ENCODE results near the gene KCTD17.
"Not testable (repeated sequence)": the region's sequence is repeated elsewhere in the genome, so short reads cannot be mapped to it uniquely, and the experiment has no call there.

The KCTD17 gene

GRCh38 chr22:37070744-37071143 lies 19.2 kb downstream of the KCTD17 start:
- no peak overlapping the region for H2BK5ac ChIP-seq (ENCODE audit: low read length)
- H2BK120ac ChIP-seq (ENCODE audit: low read depth, low read length): no peak overlapping the region
- H3K56ac ChIP-seq (ENCODE audit: low read length): no peak overlapping the region
- no peak for DNase-seq
- no peak overlapping the region for H3K23ac ChIP-seq (ENCODE audit: low read length)
- no peak overlapping the region for H3K4me3 ChIP-seq (ENCODE audit: low read length)
- H3K36me3 ChIP-seq (ENCODE audit: control insufficient read depth, insufficient read depth, low read length): no peaks in the 10 kb centered on the region
- no peak overlapping the region for H2AK5ac ChIP-seq (ENCODE audit: low read length)
- H4K8ac ChIP-seq (ENCODE audit: low read depth, low read length): no peak overlapping the region
- peaks cover 2% of the 10 kb centered on the region for H3K27me3 ChIP-seq (ENCODE audit: insufficient read depth, low read length, poor library complexity)
- H3K4ac ChIP-seq (ENCODE audit: low read depth, low read length): no peak overlapping the region
- no CpG with 5 or more reads among the region's 9 CpGs for WGBS (ENCODE audit: extremely low coverage, insufficient coverage, low lambda C conversion rate)
- H3K18ac ChIP-seq (ENCODE audit: low read length): no peak overlapping the region
- H3K4me2 ChIP-seq (ENCODE audit: low read length): no peak overlapping the region
- H4K5ac ChIP-seq (ENCODE audit: low read length): no peak overlapping the region
- H3K27ac ChIP-seq (ENCODE audit: low read depth, low read length): no peak overlapping the region
- no peak overlapping the region for H3K9ac ChIP-seq (ENCODE audit: low read length)
- no peaks in the 10 kb centered on the region for H3K4me1 ChIP-seq (ENCODE audit: control insufficient read depth, low read depth, low read length)
- H3K79me2 ChIP-seq (ENCODE audit: control insufficient read depth, insufficient read depth, low read length): no peaks in the 10 kb centered on the region
- no peak overlapping the region for H2BK15ac ChIP-seq (replicated peaks; ENCODE audit: low read depth)
- H3K79me1 ChIP-seq (ENCODE audit: low read length): no peaks in the 10 kb centered on the region

- not testable (repeated sequence) for H4K5ac ChIP-seq (ENCODE audit: low read length); H4K8ac ChIP-seq (ENCODE audit: low read depth, low read length); H2BK120ac ChIP-seq (ENCODE audit: low read depth, low read length); H3K36me3 ChIP-seq (ENCODE audit: control insufficient read depth, insufficient read depth, low read length); H2AK5ac ChIP-seq (ENCODE audit: low read length); DNase-seq; H3K79me1 ChIP-seq (ENCODE audit: low read length); H3K23ac ChIP-seq (ENCODE audit: low read length); H2BK5ac ChIP-seq (ENCODE audit: low read length); H3K4me2 ChIP-seq (ENCODE audit: low read length); H3K27ac ChIP-seq (ENCODE audit: low read depth, low read length); H3K79me2 ChIP-seq (ENCODE audit: control insufficient read depth, insufficient read depth, low read length); H3K9ac ChIP-seq (ENCODE audit: low read length); H3K27me3 ChIP-seq (ENCODE audit: insufficient read depth, low read length, poor library complexity); H3K4ac ChIP-seq (ENCODE audit: low read depth, low read length); H3K56ac ChIP-seq (ENCODE audit: low read length); H3K4me3 ChIP-seq (ENCODE audit: low read length); H3K4me1 ChIP-seq (ENCODE audit: control insufficient read depth, low read depth, low read length); H2BK15ac ChIP-seq (replicated peaks; ENCODE audit: low read depth); H3K18ac ChIP-seq (ENCODE audit: low read length)
- 100% methylated on average over 4 of the region's 5 CpGs for WGBS (ENCODE audit: extremely low coverage, insufficient coverage, low lambda C conversion rate)
These were observed 20.5 kb downstream of the KCTD17 start for GRCh38 chr22:37071850-37072592.

- Histone ChIP-seq H2BK5ac (ENCODE audit: low read length) (no peak overlapping the region), H3K4me3 (ENCODE audit: low read length) (no peak overlapping the region), H3K56ac (ENCODE audit: low read length) (no peak overlapping the region), H2BK120ac (ENCODE audit: low read depth, low read length) (no peak overlapping the region), H4K5ac (ENCODE audit: low read length) (no peak overlapping the region), H4K8ac (ENCODE audit: low read depth, low read length) (no peak overlapping the region), H3K79me1 (ENCODE audit: low read length) (no peaks in the 10 kb centered on the region), H3K27ac (ENCODE audit: low read depth, low read length) (no peak overlapping the region), H3K18ac (ENCODE audit: low read length) (no peak overlapping the region), H3K36me3 (ENCODE audit: control insufficient read depth, insufficient read depth, low read length) (no peaks in the 10 kb centered on the region), H3K4me1 (ENCODE audit: control insufficient read depth, low read depth, low read length) (no peaks in the 10 kb centered on the region), H3K4me2 (ENCODE audit: low read length) (no peak overlapping the region), H2BK15ac (replicated peaks; ENCODE audit: low read depth) (no peak overlapping the region), H3K23ac (ENCODE audit: low read length) (no peak overlapping the region), H3K4ac (ENCODE audit: low read depth, low read length) (no peak overlapping the region), H3K9ac (ENCODE audit: low read length) (no peak overlapping the region), H3K27me3 (ENCODE audit: insufficient read depth, low read length, poor library complexity) (peaks cover 2% of the 10 kb centered on the region), H3K79me2 (ENCODE audit: control insufficient read depth, insufficient read depth, low read length) (no peaks in the 10 kb centered on the region), H2AK5ac (ENCODE audit: low read length) (no peak overlapping the region)
- WGBS (ENCODE audit: extremely low coverage, insufficient coverage, low lambda C conversion rate): 100% methylated on average over 8 of the region's 8 CpGs
- DNase-seq: no peak
These were observed 21.1 kb downstream of the KCTD17 start for GRCh38 chr22:37072673-37073072.

GRCh38 chr22:37074537-37074936 lies 23.0 kb downstream of the KCTD17 start:
- Histone ChIP-seq H3K4me1 (ENCODE audit: control insufficient read depth, low read depth, low read length) (no peaks in the 10 kb centered on the region), H3K36me3 (ENCODE audit: control insufficient read depth, insufficient read depth, low read length) (no peaks in the 10 kb centered on the region), H3K56ac (ENCODE audit: low read length) (no peak overlapping the region), H3K4me3 (ENCODE audit: low read length) (no peak overlapping the region), H4K5ac (ENCODE audit: low read length) (no peak overlapping the region), H3K79me1 (ENCODE audit: low read length) (no peaks in the 10 kb centered on the region), H3K4me2 (ENCODE audit: low read length) (no peak overlapping the region), H3K4ac (ENCODE audit: low read depth, low read length) (no peak overlapping the region), H3K23ac (ENCODE audit: low read length) (no peak overlapping the region), H2BK5ac (ENCODE audit: low read length) (no peak overlapping the region), H3K79me2 (ENCODE audit: control insufficient read depth, insufficient read depth, low read length) (no peaks in the 10 kb centered on the region), H3K27me3 (ENCODE audit: insufficient read depth, low read length, poor library complexity) (no peaks in the 10 kb centered on the region), H2BK15ac (replicated peaks; ENCODE audit: low read depth) (no peak overlapping the region), H3K18ac (ENCODE audit: low read length) (no peak overlapping the region), H3K27ac (ENCODE audit: low read depth, low read length) (no peak overlapping the region), H4K8ac (ENCODE audit: low read depth, low read length) (no peak overlapping the region), H3K9ac (ENCODE audit: low read length) (no peak overlapping the region), H2BK120ac (ENCODE audit: low read depth, low read length) (no peak overlapping the region), H2AK5ac (ENCODE audit: low read length) (no peak overlapping the region)
- no peak for DNase-seq
- no CpG with 5 or more reads among the region's 16 CpGs for WGBS (ENCODE audit: extremely low coverage, insufficient coverage, low lambda C conversion rate)

- no peak overlapping the region for H3K4me2 ChIP-seq (ENCODE audit: low read length)
- H3K4me1 ChIP-seq (ENCODE audit: control insufficient read depth, low read depth, low read length): no peaks in the 10 kb centered on the region
- H3K18ac ChIP-seq (ENCODE audit: low read length): no peak overlapping the region
- no peak overlapping the region for H3K27ac ChIP-seq (ENCODE audit: low read depth, low read length)
- no peak overlapping the region for H3K4me3 ChIP-seq (ENCODE audit: low read length)
- no peak overlapping the region for H3K4ac ChIP-seq (ENCODE audit: low read depth, low read length)
- no peaks in the 10 kb centered on the region for H3K27me3 ChIP-seq (ENCODE audit: insufficient read depth, low read length, poor library complexity)
- H2BK5ac ChIP-seq (ENCODE audit: low read length): no peak overlapping the region
- no peaks in the 10 kb centered on the region for H3K79me1 ChIP-seq (ENCODE audit: low read length)
- no peak overlapping the region for H3K23ac ChIP-seq (ENCODE audit: low read length)
- no peak for DNase-seq
- no peaks in the 10 kb centered on the region for H3K79me2 ChIP-seq (ENCODE audit: control insufficient read depth, insufficient read depth, low read length)
- H2AK5ac ChIP-seq (ENCODE audit: low read length): no peak overlapping the region
- H2BK15ac ChIP-seq (replicated peaks; ENCODE audit: low read depth): no peak overlapping the region
- H4K8ac ChIP-seq (ENCODE audit: low read depth, low read length): no peak overlapping the region
- no peak overlapping the region for H3K9ac ChIP-seq (ENCODE audit: low read length)
- H3K56ac ChIP-seq (ENCODE audit: low read length): no peak overlapping the region
- no peaks in the 10 kb centered on the region for H3K36me3 ChIP-seq (ENCODE audit: control insufficient read depth, insufficient read depth, low read length)
- H2BK120ac ChIP-seq (ENCODE audit: low read depth, low read length): no peak overlapping the region
- WGBS (ENCODE audit: extremely low coverage, insufficient coverage, low lambda C conversion rate): no CpG with 5 or more reads among the region's 17 CpGs
- H4K5ac ChIP-seq (ENCODE audit: low read length): no peak overlapping the region
These were observed 23.5 kb downstream of the KCTD17 start for GRCh38 chr22:37075046-37075445.

Data from mesendoderm (in vitro differentiated cells).